SH-SY5Y (cell line): Measurements from ENCODE around the gene ZNF787.

Experiments
- GATA2 ChIP-seq: IDR thresholded peaks from 2 replicates; pipeline ENCODE4 v1.6.1; 2011; ENCODE audit warnings: mild to moderate bottlenecking, low read depth, low read length
- GATA3 ChIP-seq: IDR thresholded peaks from 2 replicates; pipeline ENCODE4 v1.6.1; 2011; ENCODE audit warnings: low read depth, mild to moderate bottlenecking, low read length, moderate library complexity

GRCh38 chr19:56116606-56117005, 4.5 kb downstream of the ZNF787 start:
- TF ChIP-seq GATA2 = no peak
- no peak for TF ChIP-seq GATA3
